ENCODE data around the gene PKN1.

Gene PKN1

GRCh38 chr19:14414926-14415690 is 18.0 kb upstream of the PKN1 start:
- Histone ChIP-seq H3K4me1 (ENCODE audit: control insufficient read depth, insufficient read depth, low read length) (peaks cover 9% of the 10 kb centered on the region; the same call in 1 of the 2 replicates), H3K9ac (ENCODE audit: low read length) (no peak overlapping the region), H3K9me3 (ENCODE audit: control insufficient read depth, insufficient read depth, low read depth, low read length) (no peaks in the 10 kb centered on the region), H3K27ac (ENCODE audit: low read depth, low read length) (no peak overlapping the region), H3K36me3 (ENCODE audit: control insufficient read depth, insufficient read depth, low read length) (peaks cover 47% of the 10 kb centered on the region), H3K27me3 (ENCODE audit: control insufficient read depth, insufficient read depth, low read length) (no peaks in the 10 kb centered on the region), H3K4me3 (ENCODE audit: low read depth, low read length) (no peak overlapping the region)

GRCh38 chr19:14416817-14417231 is 16.3 kb upstream of the PKN1 start:
- Histone ChIP-seq H3K9me3 (ENCODE audit: control insufficient read depth, insufficient read depth, low read depth, low read length) (no peaks in the 10 kb centered on the region), H3K4me3 (ENCODE audit: low read depth, low read length) (no peak overlapping the region), H3K4me1 (ENCODE audit: control insufficient read depth, insufficient read depth, low read length) (peaks cover 9% of the 10 kb centered on the region; the same call in 1 of the 2 replicates), H3K27me3 (ENCODE audit: control insufficient read depth, insufficient read depth, low read length) (no peaks in the 10 kb centered on the region), H3K9ac (ENCODE audit: low read length) (no peak overlapping the region), H3K36me3 (ENCODE audit: control insufficient read depth, insufficient read depth, low read length) (peaks cover 30% of the 10 kb centered on the region), H3K27ac (ENCODE audit: low read depth, low read length) (no peak overlapping the region)

DNA sequence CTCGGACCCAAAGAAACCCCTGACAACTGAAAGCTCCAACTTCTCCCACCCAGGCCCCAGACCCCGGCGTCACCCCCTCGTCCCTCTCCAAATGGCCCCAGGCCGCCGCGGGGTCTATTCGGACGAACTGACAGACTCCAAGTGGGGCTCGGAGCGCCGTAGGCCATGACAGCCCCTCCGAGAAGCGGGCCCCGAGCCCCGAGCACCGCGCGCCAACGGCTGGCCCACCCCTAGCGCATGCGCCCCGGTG is 14.3 kb upstream of the PKN1 start:
- peaks cover 11% of the 10 kb centered on the region for H3K36me3 ChIP-seq (ENCODE audit: control insufficient read depth, insufficient read depth, low read length)
- H3K9me3 ChIP-seq (ENCODE audit: control insufficient read depth, insufficient read depth, low read depth, low read length): no peaks in the 10 kb centered on the region
- H3K9ac ChIP-seq (ENCODE audit: low read length): peak overlapping the region; percentile 88
- H3K4me1 ChIP-seq (ENCODE audit: control insufficient read depth, insufficient read depth, low read length): peaks cover 8% of the 10 kb centered on the region; the same call in 1 of the 2 replicates
- peak overlapping the region; percentile 95; the same call in 1 of the 2 replicates for H3K27ac ChIP-seq (ENCODE audit: low read depth, low read length)
- H3K27me3 ChIP-seq (ENCODE audit: control insufficient read depth, insufficient read depth, low read length): no peaks in the 10 kb centered on the region
- H3K4me3 ChIP-seq (ENCODE audit: low read depth, low read length): peak overlapping the region; percentile 89

GRCh38 chr19:14419106-14419813 is 13.8 kb upstream of the PKN1 start, which contains the start of gene DDX39A:
Gene DDX39A (minus strand): TSS chr19:14419341. CDS start chr19:14413220, 6,121 bp downstream.
- Histone ChIP-seq H3K27me3 (ENCODE audit: control insufficient read depth, insufficient read depth, low read length) (no peaks in the 10 kb centered on the region), H3K27ac (ENCODE audit: low read depth, low read length) (peak within 1 kb of the TSS; percentile 95), H3K36me3 (ENCODE audit: control insufficient read depth, insufficient read depth, low read length) (peaks cover 8% of the 10 kb centered on the region), H3K4me3 (ENCODE audit: low read depth, low read length) (peak within 1 kb of the TSS; percentile 89), H3K9me3 (ENCODE audit: control insufficient read depth, insufficient read depth, low read depth, low read length) (no peaks in the 10 kb centered on the region), H3K4me1 (ENCODE audit: control insufficient read depth, insufficient read depth, low read length) (peaks cover 6% of the 10 kb centered on the region; the same call in 1 of the 2 replicates), H3K9ac (ENCODE audit: low read length) (peak within 1 kb of the TSS; percentile 88)

DNA sequence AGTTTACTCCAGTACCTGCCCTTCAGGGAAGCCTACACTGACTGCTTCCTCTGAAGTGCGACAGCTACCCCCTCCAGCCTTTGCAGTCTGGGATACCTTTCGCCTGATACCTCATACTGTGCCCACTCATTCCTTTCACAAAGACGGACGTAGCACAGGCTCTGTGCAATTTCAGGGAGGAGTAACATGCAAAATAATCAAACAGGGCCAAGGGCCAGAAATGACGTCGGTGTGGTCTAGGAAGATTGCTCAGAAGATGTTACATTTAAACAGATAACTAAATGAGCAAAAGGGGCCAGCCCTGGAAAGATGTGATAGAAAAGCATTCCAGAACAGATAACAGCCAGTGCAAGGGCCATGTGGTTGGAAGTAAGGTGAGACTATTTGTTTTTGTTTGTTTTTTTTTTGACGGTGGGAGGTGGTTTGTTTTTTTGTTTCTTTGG is 7.4 kb upstream of the PKN1 start:
- H3K27me3 ChIP-seq (ENCODE audit: control insufficient read depth, insufficient read depth, low read length): peaks cover 2% of the 10 kb centered on the region; the same call in 1 of the 2 replicates
- no peaks in the 10 kb centered on the region for H3K9me3 ChIP-seq (ENCODE audit: control insufficient read depth, insufficient read depth, low read depth, low read length)
- H3K36me3 ChIP-seq (ENCODE audit: control insufficient read depth, insufficient read depth, low read length): no peaks in the 10 kb centered on the region
- no peak overlapping the region for H3K4me3 ChIP-seq (ENCODE audit: low read depth, low read length)
- H3K9ac ChIP-seq (ENCODE audit: low read length): no peak overlapping the region
- no peaks in the 10 kb centered on the region for H3K4me1 ChIP-seq (ENCODE audit: control insufficient read depth, insufficient read depth, low read length)
- H3K27ac ChIP-seq (ENCODE audit: low read depth, low read length): no peak overlapping the region

GRCh38 chr19:14427461-14427860 is 5.6 kb upstream of the PKN1 start:
- no peaks in the 10 kb centered on the region for H3K4me1 ChIP-seq (ENCODE audit: control insufficient read depth, insufficient read depth, low read length)
- H3K9me3 ChIP-seq (ENCODE audit: control insufficient read depth, insufficient read depth, low read depth, low read length): no peaks in the 10 kb centered on the region
- no peak overlapping the region for H3K4me3 ChIP-seq (ENCODE audit: low read depth, low read length)
- H3K27me3 ChIP-seq (ENCODE audit: control insufficient read depth, insufficient read depth, low read length): peaks cover 5% of the 10 kb centered on the region; the same call in 1 of the 2 replicates
- no peaks in the 10 kb centered on the region for H3K36me3 ChIP-seq (ENCODE audit: control insufficient read depth, insufficient read depth, low read length)
- H3K27ac ChIP-seq (ENCODE audit: low read depth, low read length): no peak overlapping the region
- no peak overlapping the region for H3K9ac ChIP-seq (ENCODE audit: low read length)

DNA sequence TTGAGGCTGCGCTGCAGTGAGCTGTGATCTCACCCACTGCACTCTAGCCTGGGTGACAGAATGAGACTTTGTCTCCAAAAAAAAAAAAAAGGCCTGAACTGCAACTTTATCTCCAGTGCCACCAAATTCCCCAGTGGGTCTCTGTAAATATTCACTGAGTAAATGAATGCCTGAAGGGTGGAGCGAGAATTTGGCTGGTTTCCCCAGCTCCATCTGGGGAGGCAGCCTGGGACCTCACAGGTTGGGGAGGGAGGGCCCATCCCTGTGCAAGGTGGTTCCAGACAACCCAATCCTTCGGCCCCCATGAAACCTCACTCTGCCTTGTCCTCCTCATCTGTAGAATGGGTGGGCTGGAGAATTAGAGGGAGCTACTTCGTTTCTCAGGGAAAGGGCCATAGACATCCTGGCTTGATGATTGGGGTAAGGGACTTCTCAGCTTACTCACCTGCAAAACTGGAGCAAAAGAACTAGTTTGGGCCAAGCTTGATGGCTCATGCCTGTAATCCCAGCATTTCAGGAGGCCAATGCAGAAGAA is 4.2 kb upstream of the PKN1 start:
- H3K36me3 ChIP-seq (ENCODE audit: control insufficient read depth, insufficient read depth, low read length): no peaks in the 10 kb centered on the region
- no peak overlapping the region for H3K9ac ChIP-seq (ENCODE audit: low read length)
- no peak overlapping the region for H3K4me3 ChIP-seq (ENCODE audit: low read depth, low read length)
- H3K27ac ChIP-seq (ENCODE audit: low read depth, low read length): no peak overlapping the region
- H3K4me1 ChIP-seq (ENCODE audit: control insufficient read depth, insufficient read depth, low read length): peaks cover 2% of the 10 kb centered on the region
- peaks cover 5% of the 10 kb centered on the region; the same call in 1 of the 2 replicates for H3K27me3 ChIP-seq (ENCODE audit: control insufficient read depth, insufficient read depth, low read length)
- H3K9me3 ChIP-seq (ENCODE audit: control insufficient read depth, insufficient read depth, low read depth, low read length): no peaks in the 10 kb centered on the region

GRCh38 chr19:14430712-14431111 is 2.4 kb upstream of the PKN1 start:
- no peaks in the 10 kb centered on the region for H3K36me3 ChIP-seq (ENCODE audit: control insufficient read depth, insufficient read depth, low read length)

GRCh38 chr19:14433554-14434501 is 722 bp downstream of the PKN1 start:
- H3K36me3 ChIP-seq (ENCODE audit: control insufficient read depth, insufficient read depth, low read length): 0 out of 2 replicates have a peak, but pooled peaks cover 2% of the 10 kb centered on the region
- no peaks in the 10 kb centered on the region for H3K9me3 ChIP-seq (ENCODE audit: control insufficient read depth, insufficient read depth, low read depth, low read length)
- peaks cover 16% of the 10 kb centered on the region for H3K4me1 ChIP-seq (ENCODE audit: control insufficient read depth, insufficient read depth, low read length)
- H3K27me3 ChIP-seq (ENCODE audit: control insufficient read depth, insufficient read depth, low read length): peaks cover 5% of the 10 kb centered on the region; the same call in 1 of the 2 replicates
- peak overlapping the region; percentile 32 for H3K9ac ChIP-seq (ENCODE audit: low read length)
- peak overlapping the region; percentile 80 for H3K4me3 ChIP-seq (ENCODE audit: low read depth, low read length)
- no peak overlapping the region for H3K27ac ChIP-seq (ENCODE audit: low read depth, low read length)

More at GRCh38 chr19:14430712-14431111, 2.4 kb upstream of the PKN1 start:
- H3K27ac ChIP-seq (ENCODE audit: low read depth, low read length): no peak overlapping the region
- no peak overlapping the region for H3K9ac ChIP-seq (ENCODE audit: low read length)
- H3K4me1 ChIP-seq (ENCODE audit: control insufficient read depth, insufficient read depth, low read length): peaks cover 16% of the 10 kb centered on the region
- no peaks in the 10 kb centered on the region for H3K9me3 ChIP-seq (ENCODE audit: control insufficient read depth, insufficient read depth, low read depth, low read length)
- no peak overlapping the region for H3K4me3 ChIP-seq (ENCODE audit: low read depth, low read length)
- peaks cover 5% of the 10 kb centered on the region; the same call in 1 of the 2 replicates for H3K27me3 ChIP-seq (ENCODE audit: control insufficient read depth, insufficient read depth, low read length)

- H3K4me1 ChIP-seq (ENCODE audit: control insufficient read depth, insufficient read depth, low read length): peaks cover 16% of the 10 kb centered on the region
- H3K27me3 ChIP-seq (ENCODE audit: control insufficient read depth, insufficient read depth, low read length): peaks cover 5% of the 10 kb centered on the region; the same call in 1 of the 2 replicates
- no peak overlapping the region for H3K9ac ChIP-seq (ENCODE audit: low read length)
- no peaks in the 10 kb centered on the region for H3K9me3 ChIP-seq (ENCODE audit: control insufficient read depth, insufficient read depth, low read depth, low read length)
- peak overlapping the region; percentile 80 for H3K4me3 ChIP-seq (ENCODE audit: low read depth, low read length)
- H3K36me3 ChIP-seq (ENCODE audit: control insufficient read depth, insufficient read depth, low read length): 0 out of 2 replicates have a peak, but pooled peaks cover 2% of the 10 kb centered on the region
- no peak overlapping the region for H3K27ac ChIP-seq (ENCODE audit: low read depth, low read length)
Measured at GRCh38 chr19:14434543-14435319, 1.6 kb downstream of the PKN1 start.
